HUES6 (cell line): ENCODE measurements around the gene GABBR2.

Source experiments
- H3K27ac ChIP-seq: 2 replicates; pipeline ENCODE4 v1.7.0; 2013; ENCODE audit warnings: low read depth, mild to moderate bottlenecking, low read length, inconsistent platforms
- H3K27me3 ChIP-seq: 2 replicates; pipeline ENCODE4 v1.6.1; 2013; ENCODE audit warnings: low read length; ENCODE audit not compliant: control insufficient read depth, insufficient read depth
- H3K36me3 ChIP-seq: 2 replicates; pipeline ENCODE4 v1.6.1; 2013; ENCODE audit warnings: low read length; ENCODE audit not compliant: control insufficient read depth, insufficient read depth
- H3K4me1 ChIP-seq: 2 replicates; pipeline ENCODE4 v1.6.1; 2013; ENCODE audit warnings: low read length; ENCODE audit not compliant: control insufficient read depth, insufficient read depth
- H3K4me3 ChIP-seq: 2 replicates; pipeline ENCODE4 v1.5.1; 2013; ENCODE audit warnings: low read depth, low read length
- H3K9ac ChIP-seq: one replicate; pipeline ENCODE4 v1.6.1; 2013; ENCODE audit warnings: mild to moderate bottlenecking, low read length
- H3K9me3 ChIP-seq: 2 replicates; pipeline ENCODE4 v1.6.1; 2013; ENCODE audit warnings: low read depth, low read length; ENCODE audit not compliant: control insufficient read depth, insufficient read depth

Gene GABBR2

DNA sequence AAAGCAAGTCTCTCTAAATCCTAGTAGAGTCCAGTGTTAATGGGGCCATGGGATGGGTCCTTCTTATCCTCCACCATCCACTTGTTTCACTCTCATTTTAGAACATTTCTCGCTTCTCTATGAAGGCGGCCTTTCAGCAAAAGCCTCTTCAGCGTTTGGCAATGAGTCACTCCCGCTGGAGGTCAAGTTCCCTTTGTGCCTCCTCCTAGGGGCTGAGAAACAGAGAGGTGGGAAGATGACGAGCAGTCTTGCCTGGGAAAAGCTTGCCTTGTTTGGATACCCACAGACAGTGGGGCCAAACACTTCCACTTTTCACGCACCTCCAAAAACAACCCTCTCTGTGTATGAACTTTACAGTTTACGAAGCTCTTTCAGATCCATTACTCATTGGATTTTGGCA lies 168.8 kb downstream of the GABBR2 start:
- H3K27ac ChIP-seq = no peak overlapping the region
- no peaks in the 10 kb centered on the region for H3K36me3 ChIP-seq
- no peaks in the 10 kb centered on the region for H3K27me3 ChIP-seq
- peaks cover 6% of the 10 kb centered on the region; the same call in 1 of the 2 replicates for H3K9me3 ChIP-seq
- H3K4me1 ChIP-seq = no peaks in the 10 kb centered on the region
- H3K4me3 ChIP-seq = no peak overlapping the region
- H3K9ac ChIP-seq = no peak overlapping the region

GRCh38 chr9:98538626-98539031 lies 170.1 kb downstream of the GABBR2 start:
- Histone ChIP-seq H3K27me3 (no peaks in the 10 kb centered on the region), H3K4me1 (no peaks in the 10 kb centered on the region), H3K9me3 (peaks cover 6% of the 10 kb centered on the region; the same call in 1 of the 2 replicates), H3K4me3 (no peak overlapping the region), H3K27ac (no peak overlapping the region), H3K36me3 (no peaks in the 10 kb centered on the region), H3K9ac (no peak overlapping the region)

- Histone ChIP-seq H3K9me3 (peaks cover 6% of the 10 kb centered on the region; the same call in 1 of the 2 replicates), H3K4me3 (no peak overlapping the region), H3K4me1 (no peaks in the 10 kb centered on the region), H3K9ac (no peak overlapping the region), H3K36me3 (no peaks in the 10 kb centered on the region), H3K27ac (no peak overlapping the region), H3K27me3 (no peaks in the 10 kb centered on the region)
These were observed 170.5 kb downstream of the GABBR2 start for GRCh38 chr9:98538203-98538602.

GRCh38 chr9:98536542-98537173 lies 172.1 kb downstream of the GABBR2 start:
- no peaks in the 10 kb centered on the region for H3K4me1 ChIP-seq

DNA sequence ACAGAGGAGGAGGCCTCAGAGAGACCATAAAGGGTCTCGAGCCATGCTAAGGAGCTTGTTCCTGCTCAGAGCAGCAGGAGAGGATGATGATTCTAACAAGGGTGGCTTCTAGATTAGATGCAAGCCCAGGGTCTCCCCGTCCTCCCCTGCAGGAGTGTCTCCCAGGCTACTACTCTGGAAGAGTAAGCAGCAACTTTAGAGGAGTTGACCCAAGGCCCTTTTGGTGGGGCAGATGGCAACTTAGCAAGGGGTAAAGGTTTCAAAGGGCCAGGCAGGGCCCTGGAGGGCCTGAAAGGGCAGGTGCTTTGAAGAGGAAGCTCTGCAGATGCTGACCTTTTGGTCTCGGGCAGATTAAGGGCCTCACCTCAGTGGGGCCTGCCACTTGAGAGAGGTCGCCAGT lies 174.9 kb downstream of the GABBR2 start:
- no peak overlapping the region for H3K4me3 ChIP-seq
- H3K36me3 ChIP-seq = no peaks in the 10 kb centered on the region

More at GRCh38 chr9:98536542-98537173, 172.1 kb downstream of the GABBR2 start:
- H3K9me3 ChIP-seq = peaks cover 6% of the 10 kb centered on the region; the same call in 1 of the 2 replicates
- no peaks in the 10 kb centered on the region for H3K27me3 ChIP-seq
- no peak overlapping the region for H3K27ac ChIP-seq
- no peak overlapping the region for H3K4me3 ChIP-seq
- H3K36me3 ChIP-seq = no peaks in the 10 kb centered on the region
- no peak overlapping the region for H3K9ac ChIP-seq

GRCh38 chr9:98533132-98533531 lies 175.6 kb downstream of the GABBR2 start:
- Histone ChIP-seq H3K27me3 (no peaks in the 10 kb centered on the region), H3K36me3 (no peaks in the 10 kb centered on the region), H3K9ac (no peak overlapping the region), H3K4me1 (no peaks in the 10 kb centered on the region), H3K9me3 (peaks cover 6% of the 10 kb centered on the region; the same call in 1 of the 2 replicates), H3K27ac (no peak overlapping the region), H3K4me3 (no peak overlapping the region)

More for the DNA sequence above, 174.9 kb downstream of the GABBR2 start:
- no peak overlapping the region for H3K9ac ChIP-seq
- H3K4me1 ChIP-seq = no peaks in the 10 kb centered on the region
- no peaks in the 10 kb centered on the region for H3K27me3 ChIP-seq
- no peak overlapping the region for H3K27ac ChIP-seq
- H3K9me3 ChIP-seq = peaks cover 6% of the 10 kb centered on the region; the same call in 1 of the 2 replicates

DNA sequence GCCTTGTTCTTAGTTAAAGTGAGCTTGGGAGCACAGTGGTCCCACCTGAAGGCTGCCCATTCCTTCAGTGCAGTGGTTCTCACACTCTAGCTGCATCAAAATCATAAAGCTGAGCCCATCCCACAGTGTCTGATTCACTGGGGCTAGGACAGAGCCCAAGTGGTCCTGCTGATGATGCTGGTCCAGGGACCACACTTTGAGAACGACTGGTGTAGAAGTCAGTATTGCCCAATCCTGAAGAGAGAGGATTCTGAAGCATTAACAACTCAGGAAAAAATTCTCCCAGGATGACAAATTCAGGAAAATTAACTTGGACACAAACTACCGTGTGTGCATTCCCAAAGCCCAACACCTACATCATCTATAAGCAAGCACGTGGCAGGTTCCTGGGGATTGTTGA lies 176.2 kb downstream of the GABBR2 start:
- H3K36me3 ChIP-seq = no peaks in the 10 kb centered on the region
- H3K27ac ChIP-seq = no peak overlapping the region
- peaks cover 6% of the 10 kb centered on the region; the same call in 1 of the 2 replicates for H3K9me3 ChIP-seq
- no peak overlapping the region for H3K4me3 ChIP-seq
- no peaks in the 10 kb centered on the region for H3K27me3 ChIP-seq
- no peak overlapping the region for H3K9ac ChIP-seq
- H3K4me1 ChIP-seq = no peaks in the 10 kb centered on the region

DNA sequence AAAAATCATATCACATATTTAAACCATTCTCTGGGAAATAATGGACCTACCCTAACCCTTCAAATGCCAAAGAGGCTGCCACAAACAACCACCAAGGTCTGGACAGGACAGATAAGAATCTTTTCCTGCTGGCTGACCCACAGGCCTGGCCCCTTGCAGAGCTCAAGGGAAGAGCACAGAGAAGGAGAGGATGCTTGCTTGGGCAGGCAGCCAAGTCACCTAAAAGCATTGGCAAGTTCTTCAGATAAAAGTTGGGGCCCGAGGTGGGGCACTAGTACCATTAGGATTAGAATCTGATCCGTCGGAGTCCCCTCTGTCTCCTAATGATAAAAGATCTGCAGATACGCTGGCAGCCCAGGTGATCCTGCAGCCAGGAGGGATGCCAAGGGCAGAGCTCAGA lies 176.6 kb downstream of the GABBR2 start:
- no peaks in the 10 kb centered on the region for H3K4me1 ChIP-seq
- H3K9ac ChIP-seq = no peak overlapping the region
- H3K9me3 ChIP-seq = peaks cover 6% of the 10 kb centered on the region; the same call in 1 of the 2 replicates
- H3K27me3 ChIP-seq = no peaks in the 10 kb centered on the region
- no peaks in the 10 kb centered on the region for H3K36me3 ChIP-seq
- H3K4me3 ChIP-seq = no peak overlapping the region
- H3K27ac ChIP-seq = no peak overlapping the region

DNA sequence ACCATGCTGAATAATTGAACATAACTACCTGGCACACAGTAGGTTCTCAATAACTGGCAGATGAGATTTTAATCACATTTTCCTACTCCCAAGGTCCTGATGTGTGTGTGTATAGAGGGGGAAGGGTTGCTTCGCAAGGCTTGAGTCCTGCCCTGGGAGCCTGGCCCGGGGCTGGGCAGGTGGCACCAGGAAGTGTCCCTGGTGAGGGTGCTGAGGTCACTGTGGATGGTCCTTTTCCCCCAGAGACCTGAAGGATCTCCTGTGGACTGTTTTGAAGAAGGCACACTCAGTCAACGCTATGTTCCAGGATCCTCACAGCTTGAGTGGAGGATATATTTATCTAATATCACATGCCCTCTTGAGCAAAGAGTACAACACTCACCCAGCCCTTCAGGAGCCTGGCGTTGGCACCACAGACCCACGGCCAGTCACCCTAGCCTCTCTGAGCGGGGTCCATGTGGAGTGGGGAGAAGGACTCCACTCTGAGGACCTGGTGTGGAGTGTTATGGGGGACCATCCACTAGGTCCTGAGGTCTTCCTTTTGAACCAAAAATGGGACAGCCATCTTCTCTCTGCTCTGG lies 177.8 kb downstream of the GABBR2 start:
- no peaks in the 10 kb centered on the region for H3K27me3 ChIP-seq
- no peak overlapping the region for H3K27ac ChIP-seq
- no peak overlapping the region for H3K9ac ChIP-seq
- no peaks in the 10 kb centered on the region for H3K4me1 ChIP-seq
- no peak overlapping the region for H3K4me3 ChIP-seq
- H3K9me3 ChIP-seq = no peaks in the 10 kb centered on the region
- H3K36me3 ChIP-seq = no peaks in the 10 kb centered on the region

DNA sequence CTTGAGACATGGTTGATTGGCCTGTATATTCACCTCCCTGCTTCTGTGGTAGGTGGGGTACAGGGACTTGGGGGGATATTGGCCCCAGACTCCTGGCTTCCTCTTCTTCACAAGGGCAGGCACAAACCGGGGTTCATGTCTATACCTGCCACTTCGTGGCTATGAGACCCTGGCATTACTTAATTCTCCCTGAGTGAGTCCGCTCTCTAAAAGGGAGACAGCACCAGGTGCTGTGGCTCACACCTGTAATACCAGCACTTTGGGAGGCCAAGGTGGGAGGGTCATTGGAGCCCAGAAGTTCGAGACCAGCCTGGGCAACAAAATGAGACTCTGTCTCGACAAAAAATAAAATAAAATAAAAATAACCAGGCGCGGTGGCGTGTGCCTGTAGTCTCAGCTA lies 178.5 kb downstream of the GABBR2 start:
- Histone ChIP-seq H3K9me3 (no peaks in the 10 kb centered on the region), H3K36me3 (no peaks in the 10 kb centered on the region), H3K9ac (no peak overlapping the region), H3K27me3 (no peaks in the 10 kb centered on the region), H3K27ac (no peak overlapping the region), H3K4me3 (no peak overlapping the region), H3K4me1 (no peaks in the 10 kb centered on the region)

- Histone ChIP-seq H3K36me3 (no peaks in the 10 kb centered on the region), H3K9me3 (no peaks in the 10 kb centered on the region), H3K4me3 (no peak overlapping the region), H3K27me3 (no peaks in the 10 kb centered on the region), H3K9ac (no peak overlapping the region), H3K27ac (no peak overlapping the region), H3K4me1 (no peaks in the 10 kb centered on the region)
These were observed 178.9 kb downstream of the GABBR2 start for GRCh38 chr9:98529841-98530240.
